GM18505 (cell line): ENCODE measurements around the gene ESPNL.

ENCODE experiments used
- ATAC-seq: cut with Tn5 transposase; IDR thresholded peaks from one replicate; pipeline ENCODE4 v1.9.1; 2021; ENCODE audit not compliant: unreplicated experiment
- POLR2A ChIP-seq: IDR thresholded peaks from 4 replicates; pipeline ENCODE4 v1.6.1; 2011; ENCODE audit warnings: borderline replicate concordance; ENCODE audit not compliant: insufficient read depth, insufficient read length; ENCODE audit errors: extremely low read depth

The ESPNL gene

GRCh38 chr2:238127165-238128060 is 27.3 kb downstream of the ESPNL start:
- no peak for ATAC-seq
- TF ChIP-seq POLR2A: no peak

GRCh38 chr2:238128061-238128440 is 27.9 kb downstream of the ESPNL start:
- ATAC-seq: no peak
- no peak for TF ChIP-seq POLR2A

- TF ChIP-seq POLR2A: no peak
- no peak for ATAC-seq
Observed at GRCh38 chr2:238128534-238129001, 28.4 kb downstream of the ESPNL start.

GRCh38 chr2:238129166-238130010 is 29.2 kb downstream of the ESPNL start:
- TF ChIP-seq POLR2A: no peak
- ATAC-seq: no peak

GRCh38 chr2:238130111-238130695 is 30.1 kb downstream of the ESPNL start:
- ATAC-seq: no peak
- TF ChIP-seq POLR2A: no peak

- no peak for TF ChIP-seq POLR2A
- ATAC-seq: no peak
Observed at GRCh38 chr2:238130696-238131628, 30.8 kb downstream of the ESPNL start.

GRCh38 chr2:238131761-238132462 is 31.8 kb downstream of the ESPNL start:
- no peak for ATAC-seq
- TF ChIP-seq POLR2A: no peak

- no peak for TF ChIP-seq POLR2A
- ATAC-seq: no peak
Observed at GRCh38 chr2:238132463-238133450, 32.6 kb downstream of the ESPNL start.

- no peak for TF ChIP-seq POLR2A
- ATAC-seq: no peak
Observed at GRCh38 chr2:238133499-238134392, 33.6 kb downstream of the ESPNL start.

GRCh38 chr2:238134393-238134785 is 34.2 kb downstream of the ESPNL start:
- TF ChIP-seq POLR2A: no peak
- no peak for ATAC-seq
